Muscle of leg (tissue), 11 donors: ENCODE results near the gene DNHD1. TPM values are rescaled to one million over a fixed set of nuclear protein-coding genes. Genes with fewer than 3 reads are reported as not detected.
A peak's percentile ranks its signal among the peaks of the same experiment; 100 is the strongest.

Source experiments
- DNase-seq: peaks from one replicate; pipeline ENCODE4 v3.0.0; 2013
- H3K27ac ChIP-seq: one replicate; pipeline ENCODE4 v1.5.1; 2013; ENCODE audit warnings: mild to moderate bottlenecking, low read length, control low read depth
- H3K27me3 ChIP-seq: one replicate; pipeline ENCODE4 v1.6.1; 2013; ENCODE audit warnings: low read length; ENCODE audit not compliant: control insufficient read depth, insufficient read depth
- H3K36me3 ChIP-seq: one replicate; pipeline ENCODE4 v1.6.1; 2013; ENCODE audit warnings: low read length; ENCODE audit not compliant: control insufficient read depth, insufficient read depth
- H3K4me1 ChIP-seq: one replicate; pipeline ENCODE4 v1.6.1; 2013; ENCODE audit warnings: low read length; ENCODE audit not compliant: control insufficient read depth, insufficient read depth
- H3K4me3 ChIP-seq: one replicate; pipeline ENCODE4 v1.5.1; 2013; ENCODE audit warnings: low read length, control low read depth
- H3K9me3 ChIP-seq: replicated peaks from 2 replicates; pipeline ENCODE4 v1.6.1; 2013; ENCODE audit warnings: low read depth, low read length; ENCODE audit not compliant: control insufficient read depth
- WGBS: methylation state at CpG from one replicate; pipeline ENCODE4 v1.1.5; 2013; ENCODE audit warnings: missing lambda C conversion rate; ENCODE audit not compliant: insufficient coverage; 5-methylcytosine and 5-hydroxymethylcytosine counted together
- polyA plus RNA-seq, 8 donors: library from polyadenylated mRNA; unstranded; fragments of 120-200 nt; gene quantifications; one replicate each; pipeline versions ENCODE4 v1.2.1 to v1.2.3, GENCODE V29; 2013; ENCODE audit warnings: inconsistent platforms in 1 of 8, low replicate concordance in 1 of 8; ENCODE audit not compliant: insufficient read length in 8 of 8, insufficient read depth in 1 of 8
- total RNA-seq: library from RNA; stranded (reverse); fragments of 120-200 nt; gene quantifications from one replicate; pipeline ENCODE4 v1.2.4, GENCODE V29; 2013

DNHD1 gene
- total and polyA plus RNA-seq, 9 donors = 3.3 to 10.7 (median 6.5) TPM

GRCh38 chr11:6468712-6469495, 28.2 kb upstream of the DNHD1 start:
- 42% methylated on average over 4 of the region's 6 CpGs for WGBS

GRCh38 chr11:6469599-6469998, 27.5 kb upstream of the DNHD1 start:
- no peak overlapping the region for H3K4me3 ChIP-seq
- 100% methylated on average over 1 of the region's 1 CpG for WGBS
- H3K27ac ChIP-seq = peak overlapping the region; percentile 63
- no peak for DNase-seq
- no peaks in the 10 kb centered on the region for H3K9me3 ChIP-seq
- H3K27me3 ChIP-seq = no peaks in the 10 kb centered on the region
- peaks cover 21% of the 10 kb centered on the region for H3K4me1 ChIP-seq
- peaks cover 14% of the 10 kb centered on the region for H3K36me3 ChIP-seq

More at GRCh38 chr11:6468712-6469495, 28.2 kb upstream of the DNHD1 start:
- H3K36me3 ChIP-seq = peaks cover 18% of the 10 kb centered on the region
- no peaks in the 10 kb centered on the region for H3K9me3 ChIP-seq
- peak overlapping the region; percentile 63 for H3K27ac ChIP-seq
- peaks cover 16% of the 10 kb centered on the region for H3K4me1 ChIP-seq
- DNase-seq = peak; percentile 94
- no peak overlapping the region for H3K4me3 ChIP-seq
- no peaks in the 10 kb centered on the region for H3K27me3 ChIP-seq

- no peaks in the 10 kb centered on the region for H3K27me3 ChIP-seq
- WGBS = no CpG with 5 or more reads among the region's 1 CpG
- no peak overlapping the region for H3K27ac ChIP-seq
- peak overlapping the region; percentile 93 for H3K4me3 ChIP-seq
- H3K4me1 ChIP-seq = peaks cover 26% of the 10 kb centered on the region
- DNase-seq = no peak
- peaks cover 16% of the 10 kb centered on the region for H3K36me3 ChIP-seq
- no peaks in the 10 kb centered on the region for H3K9me3 ChIP-seq
These were observed 24.1 kb upstream of the DNHD1 start for GRCh38 chr11:6472934-6473333.

- WGBS = under 1% methylated on average over 62 of the region's 87 CpGs
- H3K36me3 ChIP-seq = peaks cover 24% of the 10 kb centered on the region
- no peaks in the 10 kb centered on the region for H3K9me3 ChIP-seq
- peak within 1 kb of the TSS; percentile 93 for H3K4me3 ChIP-seq
- peak within 1 kb of the TSS; percentile 92 for H3K27ac ChIP-seq
- peaks cover 26% of the 10 kb centered on the region for H3K4me1 ChIP-seq
- DNase-seq = peak; percentile 95
- no peaks in the 10 kb centered on the region for H3K27me3 ChIP-seq
These were observed 23.3 kb upstream of the DNHD1 start, which contains the start of gene TRIM3 for GRCh38 chr11:6473451-6474412. Gene TRIM3 (minus strand): TSS chr11:6473941. CDS start chr11:6465695, 8,246 bp downstream.

GRCh38 chr11:6474413-6474792, 22.7 kb upstream of the DNHD1 start:
- Histone ChIP-seq H3K9me3 (no peaks in the 10 kb centered on the region), H3K36me3 (peaks cover 30% of the 10 kb centered on the region), H3K27ac (peak overlapping the region; percentile 92), H3K4me3 (peak overlapping the region; percentile 74), H3K27me3 (no peaks in the 10 kb centered on the region), H3K4me1 (peaks cover 21% of the 10 kb centered on the region)
- DNase-seq = no peak
- WGBS = 0% methylated on average over 1 of the region's 7 CpGs

GRCh38 chr11:6474806-6475500, 22.1 kb upstream of the DNHD1 start:
- H3K9me3 ChIP-seq = no peaks in the 10 kb centered on the region
- peaks cover 36% of the 10 kb centered on the region for H3K36me3 ChIP-seq
- peaks cover 20% of the 10 kb centered on the region for H3K4me1 ChIP-seq
- no peaks in the 10 kb centered on the region for H3K27me3 ChIP-seq
- DNase-seq = peak; percentile 29
- WGBS = 58% methylated on average over 3 of the region's 3 CpGs
- H3K27ac ChIP-seq = peak overlapping the region; percentile 92
- H3K4me3 ChIP-seq = no peak overlapping the region

- no peak overlapping the region for H3K27ac ChIP-seq
- H3K36me3 ChIP-seq = peaks cover 37% of the 10 kb centered on the region
- 63% methylated on average over 3 of the region's 5 CpGs for WGBS
- no peaks in the 10 kb centered on the region for H3K27me3 ChIP-seq
- DNase-seq = no peak
- peaks cover 28% of the 10 kb centered on the region for H3K4me1 ChIP-seq
- H3K9me3 ChIP-seq = no peaks in the 10 kb centered on the region
- H3K4me3 ChIP-seq = no peak overlapping the region
These were observed 21.1 kb upstream of the DNHD1 start for GRCh38 chr11:6475936-6476335.

- H3K4me1 ChIP-seq = peaks cover 28% of the 10 kb centered on the region
- no peaks in the 10 kb centered on the region for H3K9me3 ChIP-seq
- H3K27ac ChIP-seq = no peak overlapping the region
- H3K36me3 ChIP-seq = peaks cover 37% of the 10 kb centered on the region
- H3K27me3 ChIP-seq = no peaks in the 10 kb centered on the region
- 94% methylated on average over 2 of the region's 4 CpGs for WGBS
- no peak for DNase-seq
- no peak overlapping the region for H3K4me3 ChIP-seq
These were observed 20.5 kb upstream of the DNHD1 start for GRCh38 chr11:6476571-6476970.

GRCh38 chr11:6480299-6480914, 16.7 kb upstream of the DNHD1 start:
- Histone ChIP-seq H3K36me3 (peaks cover 67% of the 10 kb centered on the region), H3K4me1 (peaks cover 20% of the 10 kb centered on the region), H3K9me3 (no peaks in the 10 kb centered on the region), H3K27ac (peak overlapping the region; percentile 99), H3K4me3 (peak overlapping the region; percentile 94), H3K27me3 (no peaks in the 10 kb centered on the region)
- peak; percentile 65 for DNase-seq
- WGBS = 27% methylated on average over 5 of the region's 9 CpGs
